UCSD-AML1 (cell line): Measurements from ENCODE around the gene ZFAND2A.
A peak's percentile ranks its signal among the peaks of the same experiment; 100 is the strongest.
"Not testable (repeated sequence)": the region's sequence is repeated elsewhere in the genome, so short reads cannot be mapped to it uniquely, and the experiment has no call there.

ENCODE experiments used
- DNase-seq: peaks from one replicate; lab custom pipeline; 2025; ENCODE audit not compliant: unreplicated experiment; lab: John Stamatoyannopoulos, UW

ZFAND2A gene

GRCh38 chr7:1159891-1160669, at the start of gene ZFAND2A:
TSS of gene ZFAND2A (minus strand) at chr7:1160196. CDS start at chr7:1158212, 1,984 bp downstream.
- DNase-seq, result peak; percentile 93

- no peak for DNase-seq
Measured at GRCh38 chr7:1209097-1209496, 49.1 kb upstream of the ZFAND2A start.

- DNase-seq, result not testable (repeated sequence)
Measured at GRCh38 chr7:1205742-1206141, 45.7 kb upstream of the ZFAND2A start.

GRCh38 chr7:1204460-1205140, 44.6 kb upstream of the ZFAND2A start:
- DNase-seq, result no peak

- DNase-seq, result not testable (repeated sequence)
Measured at GRCh38 chr7:1202914-1203313, 42.9 kb upstream of the ZFAND2A start.

- DNase-seq, result no peak
Measured at GRCh38 chr7:1201916-1202315, 41.9 kb upstream of the ZFAND2A start.

- no peak for DNase-seq
Measured at GRCh38 chr7:1200045-1200444, 40.0 kb upstream of the ZFAND2A start.

GRCh38 chr7:1197997-1198625, 38.1 kb upstream of the ZFAND2A start:
- no peak for DNase-seq

- no peak for DNase-seq
Measured at GRCh38 chr7:1196950-1197349, 37.0 kb upstream of the ZFAND2A start.

- DNase-seq, result not testable (repeated sequence)
Measured at GRCh38 chr7:1196441-1196840, 36.4 kb upstream of the ZFAND2A start.

GRCh38 chr7:1193593-1194424, 33.8 kb upstream of the ZFAND2A start:
- DNase-seq, result peak; percentile 52

GRCh38 chr7:1192171-1192676, 32.2 kb upstream of the ZFAND2A start:
- peak; percentile 11 for DNase-seq

GRCh38 chr7:1189986-1190772, 30.2 kb upstream of the ZFAND2A start:
- DNase-seq, result no peak

GRCh38 chr7:1188720-1189294, 28.8 kb upstream of the ZFAND2A start:
- DNase-seq, result no peak

- no peak for DNase-seq
Measured at GRCh38 chr7:1187127-1187526, 27.1 kb upstream of the ZFAND2A start.

- DNase-seq, result peak; percentile 43
Measured at GRCh38 chr7:1181640-1182039, 21.6 kb upstream of the ZFAND2A start.

- no peak for DNase-seq
Measured at GRCh38 chr7:1181031-1181430, 21.0 kb upstream of the ZFAND2A start.

- peak; percentile 80 for DNase-seq
Measured at GRCh38 chr7:1176891-1177373, 16.9 kb upstream of the ZFAND2A start.
